HepG2 (cell line): ENCODE results near the gene MIA3. TPM values are rescaled to one million over a fixed set of nuclear protein-coding genes. Genes with fewer than 3 reads are reported as not detected.

Experiments used
- CREB1 ChIP-seq, 2 experiments: fragments of 450-650 bp in 1 of 2; IDR thresholded peaks; 2 replicates each; pipeline ENCODE4 v1.6.1; 2016 to 2017; ENCODE audit warnings: control low read depth in 1 of 2, mild to moderate bottlenecking in 1 of 2, missing compliant biosample characterization in 1 of 2, missing genetic modification characterization in 1 of 2
- HDAC2 ChIP-seq: sonication (generic); formaldehyde crosslinking; IDR thresholded peaks from 2 replicates; pipeline ENCODE4 v1.4.0; 2020; ENCODE audit warnings: missing genetic modification reagents
- ISX ChIP-seq: sonication (generic); formaldehyde crosslinking; conservative IDR thresholded peaks from 2 replicates; pipeline ENCODE4 v1.5.0; 2020; ENCODE audit warnings: missing genetic modification reagents
- MAFG ChIP-seq: sonication (generic); formaldehyde crosslinking; IDR thresholded peaks from 2 replicates; pipeline ENCODE4 v1.5.1; 2020; ENCODE audit warnings: mild to moderate bottlenecking, missing genetic modification reagents
- MTF2 ChIP-seq: sonication (generic); formaldehyde crosslinking; IDR thresholded peaks from 2 replicates; pipeline ENCODE4 v1.5.0; 2020; ENCODE audit warnings: missing genetic modification reagents, borderline replicate concordance
- MXI1 ChIP-seq: IDR thresholded peaks from 3 replicates; pipeline ENCODE4 v1.6.1; 2012; ENCODE audit warnings: low read depth, low read length, inconsistent platforms, borderline replicate concordance
- NBN ChIP-seq: fragments of 450-650 bp; conservative IDR thresholded peaks from 2 replicates; pipeline ENCODE4 v1.6.1; 2017
- NR3C1 ChIP-seq: sonication (generic); formaldehyde crosslinking; IDR thresholded peaks from 2 replicates; pipeline ENCODE4 v1.4.0; 2020; ENCODE audit warnings: missing genetic modification reagents
- POLR2G ChIP-seq: fragments of 200-400 bp; formaldehyde crosslinking; IDR thresholded peaks from 2 replicates; pipeline ENCODE4 v1.6.1; 2018; ENCODE audit warnings: mild to moderate bottlenecking, low read depth, low read length, moderate library complexity
- RBFOX2 ChIP-seq: fragments of 200-400 bp; formaldehyde crosslinking; IDR thresholded peaks from 2 replicates; pipeline ENCODE4 v1.6.1; 2017; ENCODE audit warnings: low read depth, mild to moderate bottlenecking, low read length
- SMAD3 ChIP-seq: sonication (generic); formaldehyde crosslinking; IDR thresholded peaks from 2 replicates; pipeline ENCODE4 v1.4.0; 2020; ENCODE audit warnings: missing genetic modification reagents
- SYNCRIP ChIP-seq: fragments of 200-400 bp; formaldehyde crosslinking; IDR thresholded peaks from 2 replicates; pipeline ENCODE4 v1.6.1; 2018; ENCODE audit warnings: mild to moderate bottlenecking, low read depth, low read length; ENCODE audit not compliant: insufficient read depth
- U2AF2 ChIP-seq: fragments of 200-400 bp; formaldehyde crosslinking; IDR thresholded peaks from 2 replicates; pipeline ENCODE4 v1.6.1; 2017; ENCODE audit warnings: low read depth, mild to moderate bottlenecking, low read length
- ZNF124 ChIP-seq: sonication (generic); formaldehyde crosslinking; IDR thresholded peaks from 2 replicates; pipeline ENCODE4 v1.4.0; 2020; ENCODE audit warnings: missing genetic modification reagents
- ZNF430 ChIP-seq: sonication (generic); formaldehyde crosslinking; IDR thresholded peaks from 2 replicates; pipeline ENCODE4 v1.9.0; 2021; ENCODE audit warnings: mild to moderate bottlenecking, missing genetic modification reagents
- ZNF788 ChIP-seq: sonication (generic); formaldehyde crosslinking; IDR thresholded peaks from 2 replicates; pipeline ENCODE4 v1.5.0; 2020; ENCODE audit warnings: mild to moderate bottlenecking, missing genetic modification reagents, borderline replicate concordance
- ZNF83 ChIP-seq: sonication (generic); formaldehyde crosslinking; IDR thresholded peaks from 2 replicates; pipeline ENCODE4 v1.4.0; 2020; ENCODE audit warnings: missing genetic modification reagents, mild to moderate bottlenecking, borderline replicate concordance
- polyA plus RNA-seq, 8 experiments: library from polyadenylated mRNA; depleted of rRNA in 3 of 8; stranded (reverse) in 7 of 8; unstranded in 1 of 8; fragments of >200 nt; fragmentation: Illumina TruSeq in 4 of 8; extraction: Trizol in 4 of 8; gene quantifications; 2 replicates each; pipeline versions ENCODE4 v1.2.1 to v1.2.3, GENCODE V29; 2011 to 2016; ENCODE audit warnings: low read depth in 4 of 8, missing spikeins in 1 of 8, mixed read lengths in 1 of 8; ENCODE audit not compliant: insufficient read depth in 1 of 8
- total RNA-seq, 5 experiments: library from RNA; depleted of rRNA; stranded (reverse); fragments of >200 nt; fragmentation: Illumina TruSeq; extraction: Trizol; gene quantifications; 2 replicates each; pipeline ENCODE4 v1.2.3, GENCODE V29; 2016; ENCODE audit warnings: low read depth in 1 of 5
- TF ChIP-seq, protein P1 (sequence below): sonication (generic); formaldehyde crosslinking; IDR thresholded peaks from 2 replicates; pipeline ENCODE4 v1.5.1; 2020; ENCODE audit warnings: mild to moderate bottlenecking, missing genetic modification reagents, borderline replicate concordance
- TF ChIP-seq, protein P2 (sequence below): sonication (generic); formaldehyde crosslinking; IDR thresholded peaks from 2 replicates; pipeline ENCODE4 v1.4.0; 2020; ENCODE audit warnings: mild to moderate bottlenecking, missing genetic modification reagents
- TF ChIP-seq, protein P3 (sequence below): IDR thresholded peaks from 2 replicates; pipeline ENCODE4 v1.6.1; 2016; ENCODE audit warnings: low read depth
- TF ChIP-seq, protein P4 (sequence below): sonication (generic); formaldehyde crosslinking; IDR thresholded peaks from 2 replicates; pipeline ENCODE4 v1.4.0; 2020; ENCODE audit warnings: missing genetic modification reagents, low read depth, mild to moderate bottlenecking, borderline replicate concordance
- TF ChIP-seq, protein P5 (sequence below): sonication (generic); formaldehyde crosslinking; IDR thresholded peaks from 2 replicates; pipeline ENCODE4 v1.5.1; 2020; ENCODE audit warnings: missing genetic modification reagents, mild to moderate bottlenecking, borderline replicate concordance

MIA3 gene
- total and polyA plus RNA-seq, 2 of the 13 experiments (the other 11 are each of a cell fraction or from before 2014, with no cell fraction given): 45.6 to 48.7 TPM

DNA sequence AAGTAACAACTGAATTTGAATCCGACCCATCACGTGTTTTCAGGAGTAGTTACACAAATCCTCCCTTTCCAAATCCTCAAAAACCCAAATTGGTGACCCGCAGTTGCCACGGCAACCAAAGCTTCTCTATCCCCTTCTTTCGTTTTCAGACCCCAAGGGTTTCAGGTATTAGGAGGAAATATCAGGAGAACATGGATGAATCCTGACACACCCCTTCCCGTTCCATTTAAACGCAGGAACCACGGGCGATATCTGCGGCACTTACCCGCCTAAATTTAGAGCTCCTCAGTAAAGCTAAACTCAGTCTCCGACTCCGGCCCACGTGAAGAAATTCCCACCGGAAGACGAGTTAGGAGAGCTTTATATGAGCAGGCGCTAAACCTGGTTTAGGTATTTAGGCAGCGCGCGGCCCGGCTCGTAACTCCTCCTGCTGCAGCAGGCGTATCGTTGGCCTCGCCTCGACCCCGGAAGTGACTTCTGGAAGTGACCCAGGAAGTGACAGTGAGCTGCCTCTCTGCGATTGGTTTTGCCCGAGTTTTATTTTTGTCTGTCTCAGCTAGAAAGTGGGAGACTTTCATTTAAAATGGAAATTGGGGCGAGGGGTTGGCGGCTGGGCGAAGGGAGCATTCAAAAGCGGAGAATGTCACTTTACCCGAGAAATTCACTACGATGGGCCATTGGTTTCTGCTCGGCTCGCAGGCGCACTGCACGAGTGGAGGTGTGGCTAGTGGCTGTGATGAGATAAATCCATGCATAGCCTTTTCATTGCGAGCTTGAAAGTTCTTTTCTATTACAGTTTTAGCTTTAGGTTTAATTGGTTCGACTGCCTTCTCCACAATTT is 28.2 kb upstream of the MIA3 start, which contains the start of gene TAF1A (continued):
- TF ChIP-seq RBFOX2: no peak
- TF ChIP-seq, protein P1, sequence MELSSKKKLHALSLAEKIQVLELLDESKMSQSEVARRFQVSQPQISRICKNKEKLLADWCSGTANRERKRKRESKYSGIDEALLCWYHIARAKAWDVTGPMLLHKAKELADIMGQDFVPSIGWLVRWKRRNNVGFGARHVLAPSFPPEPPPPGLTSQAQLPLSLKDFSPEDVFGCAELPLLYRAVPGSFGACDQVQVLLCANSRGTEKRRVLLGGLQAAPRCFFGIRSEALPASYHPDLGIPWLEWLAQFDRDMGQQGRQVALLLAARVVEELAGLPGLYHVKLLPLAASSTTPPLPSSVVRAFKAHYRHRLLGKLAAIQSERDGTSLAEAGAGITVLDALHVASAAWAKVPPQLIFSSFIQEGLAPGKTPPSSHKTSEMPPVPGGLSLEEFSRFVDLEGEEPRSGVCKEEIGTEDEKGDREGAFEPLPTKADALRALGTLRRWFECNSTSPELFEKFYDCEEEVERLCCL: no peak
- no peak for TF ChIP-seq SYNCRIP
- TF ChIP-seq CREB1 (IDR thresholded peaks at IDR 0.05): no peak
- peak; percentile 85 for TF ChIP-seq CREB1 (CRISPR knock-in tag; IDR thresholded peaks at IDR 0.05)
- TF ChIP-seq NR3C1 (CRISPR knock-in tag): no peak
- TF ChIP-seq, protein P2, sequence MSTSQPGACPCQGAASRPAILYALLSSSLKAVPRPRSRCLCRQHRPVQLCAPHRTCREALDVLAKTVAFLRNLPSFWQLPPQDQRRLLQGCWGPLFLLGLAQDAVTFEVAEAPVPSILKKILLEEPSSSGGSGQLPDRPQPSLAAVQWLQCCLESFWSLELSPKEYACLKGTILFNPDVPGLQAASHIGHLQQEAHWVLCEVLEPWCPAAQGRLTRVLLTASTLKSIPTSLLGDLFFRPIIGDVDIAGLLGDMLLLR: no peak
- TF ChIP-seq, protein P3, sequence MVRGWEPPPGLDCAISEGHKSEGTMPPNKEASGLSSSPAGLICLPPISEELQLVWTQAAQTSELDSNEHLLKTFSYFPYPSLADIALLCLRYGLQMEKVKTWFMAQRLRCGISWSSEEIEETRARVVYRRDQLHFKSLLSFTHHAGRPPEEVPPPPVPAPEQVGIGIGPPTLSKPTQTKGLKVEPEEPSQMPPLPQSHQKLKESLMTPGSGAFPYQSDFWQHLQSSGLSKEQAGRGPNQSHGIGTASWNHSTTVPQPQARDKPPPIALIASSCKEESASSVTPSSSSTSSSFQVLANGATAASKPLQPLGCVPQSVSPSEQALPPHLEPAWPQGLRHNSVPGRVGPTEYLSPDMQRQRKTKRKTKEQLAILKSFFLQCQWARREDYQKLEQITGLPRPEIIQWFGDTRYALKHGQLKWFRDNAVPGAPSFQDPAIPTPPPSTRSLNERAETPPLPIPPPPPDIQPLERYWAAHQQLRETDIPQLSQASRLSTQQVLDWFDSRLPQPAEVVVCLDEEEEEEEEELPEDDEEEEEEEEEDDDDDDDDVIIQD (CRISPR knock-in tag): no peak
- no peak; the same call in 1 of the 2 replicates for TF ChIP-seq ZNF788 (CRISPR knock-in tag)
- TF ChIP-seq, protein P4, sequence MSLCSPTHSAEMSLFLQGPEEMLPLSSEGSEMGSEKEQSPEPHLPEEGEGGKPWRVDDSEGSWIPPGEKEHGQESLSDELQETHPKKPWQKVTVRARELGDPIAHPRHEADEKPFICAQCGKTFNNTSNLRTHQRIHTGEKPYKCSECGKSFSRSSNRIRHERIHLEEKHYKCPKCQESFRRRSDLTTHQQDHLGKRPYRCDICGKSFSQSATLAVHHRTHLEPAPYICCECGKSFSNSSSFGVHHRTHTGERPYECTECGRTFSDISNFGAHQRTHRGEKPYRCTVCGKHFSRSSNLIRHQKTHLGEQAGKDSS (CRISPR knock-in tag): 0 out of 2 replicates have a peak, but pooled peaks have one; percentile 30
- TF ChIP-seq POLR2G: peak; percentile 88
- no peak for TF ChIP-seq ISX (CRISPR knock-in tag)
- peak; percentile 70; the same call in 1 of the 2 replicates for TF ChIP-seq SMAD3 (CRISPR knock-in tag)
- TF ChIP-seq MXI1: peak; percentile 65; the same call in 1 of the 3 replicates
- TF ChIP-seq ZNF124 (CRISPR knock-in tag): no peak
- TF ChIP-seq U2AF2: no peak
- TF ChIP-seq, protein P5, sequence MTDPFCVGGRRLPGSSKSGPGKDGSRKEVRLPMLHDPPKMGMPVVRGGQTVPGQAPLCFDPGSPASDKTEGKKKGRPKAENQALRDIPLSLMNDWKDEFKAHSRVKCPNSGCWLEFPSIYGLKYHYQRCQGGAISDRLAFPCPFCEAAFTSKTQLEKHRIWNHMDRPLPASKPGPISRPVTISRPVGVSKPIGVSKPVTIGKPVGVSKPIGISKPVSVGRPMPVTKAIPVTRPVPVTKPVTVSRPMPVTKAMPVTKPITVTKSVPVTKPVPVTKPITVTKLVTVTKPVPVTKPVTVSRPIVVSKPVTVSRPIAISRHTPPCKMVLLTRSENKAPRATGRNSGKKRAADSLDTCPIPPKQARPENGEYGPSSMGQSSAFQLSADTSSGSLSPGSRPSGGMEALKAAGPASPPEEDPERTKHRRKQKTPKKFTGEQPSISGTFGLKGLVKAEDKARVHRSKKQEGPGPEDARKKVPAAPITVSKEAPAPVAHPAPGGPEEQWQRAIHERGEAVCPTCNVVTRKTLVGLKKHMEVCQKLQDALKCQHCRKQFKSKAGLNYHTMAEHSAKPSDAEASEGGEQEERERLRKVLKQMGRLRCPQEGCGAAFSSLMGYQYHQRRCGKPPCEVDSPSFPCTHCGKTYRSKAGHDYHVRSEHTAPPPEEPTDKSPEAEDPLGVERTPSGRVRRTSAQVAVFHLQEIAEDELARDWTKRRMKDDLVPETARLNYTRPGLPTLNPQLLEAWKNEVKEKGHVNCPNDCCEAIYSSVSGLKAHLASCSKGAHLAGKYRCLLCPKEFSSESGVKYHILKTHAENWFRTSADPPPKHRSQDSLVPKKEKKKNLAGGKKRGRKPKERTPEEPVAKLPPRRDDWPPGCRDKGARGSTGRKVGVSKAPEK (CRISPR knock-in tag): no peak
- TF ChIP-seq ZNF430 (CRISPR knock-in tag): no peak
- TF ChIP-seq HDAC2 (CRISPR knock-in tag): peak; percentile 65; the same call in 1 of the 2 replicates
- no peak for TF ChIP-seq ZNF83
- no peak for TF ChIP-seq MTF2 (CRISPR knock-in tag)
- no peak for TF ChIP-seq MAFG (CRISPR knock-in tag)
- no peak for TF ChIP-seq NBN
